Activated B cell treated with CpG ODN at 0.5 μM for 24 hours (primary cell): Measurements from ENCODE around the gene SCGB1D4. TPM values are rescaled to one million over a fixed set of nuclear protein-coding genes. Genes with fewer than 3 reads are reported as not detected.

Experiments used
- ATAC-seq: fragments of 200-7000 bp; cut with Tn5 transposase; one replicate; pipeline ENCODE4 v1.10.0; 2021; ENCODE audit warnings: low read depth, mild to moderate bottlenecking, moderate library complexity
- CTCF ChIA-PET: fragments of 350-600 bp; sonication (Branson Sonifier 250); formaldehyde crosslinking; loops from one replicate; lab custom pipeline; 2021; ENCODE audit warnings: antibody characterized with exemption; lab: Charles Lee
- POLR2A ChIA-PET: fragments of 350-600 bp; sonication (Branson Sonifier 250); formaldehyde crosslinking; loops from one replicate; lab custom pipeline; 2021; ENCODE audit warnings: antibody characterized with exemption; lab: Charles Lee
- DNase-seq: peaks from one replicate; pipeline ENCODE4 v3.0.0; 2022
- H3K27ac Mint-ChIP-seq: one replicate; pipeline ENCODE4 v1.8.0; 2020; ENCODE audit warnings: mixed read lengths
- H3K27me3 Mint-ChIP-seq: one replicate; pipeline ENCODE4 v1.8.0; 2021; ENCODE audit warnings: mixed read lengths
- H3K36me3 Mint-ChIP-seq: one replicate; pipeline ENCODE4 v1.8.0; 2021; ENCODE audit warnings: low read depth, mixed read lengths
- H3K4me1 Mint-ChIP-seq: one replicate; pipeline ENCODE4 v1.8.0; 2021; ENCODE audit warnings: mixed read lengths
- H3K4me3 Mint-ChIP-seq: one replicate; pipeline ENCODE4 v1.8.0; 2020; ENCODE audit warnings: mild to moderate bottlenecking, mixed read lengths
- H3K9me3 Mint-ChIP-seq: one replicate; pipeline ENCODE4 v1.8.0; 2020; ENCODE audit warnings: mixed read lengths
- CTCF ChIP-seq: fragments of 200-600 bp; IDR thresholded peaks from one replicate; pipeline ENCODE4 v1.8.0; 2022; ENCODE audit warnings: antibody characterized with exemption, mild to moderate bottlenecking
- intact Hi-C: fragments of 100-400 bp; cut with micrococcal nuclease; formaldehyde crosslinking; loops from one replicate; pipeline ENCODE4 v1.15.1; 2024
- total RNA-seq: library from RNA; stranded (reverse); gene quantifications from 2 replicates; pipeline ENCODE4 v1.2.3, GENCODE V29; 2022

The SCGB1D4 gene
- total RNA-seq, 1 donor from 2014 or later: not detected

GRCh38 chr11:62273284-62273683, 25.6 kb downstream of the SCGB1D4 start:
- intact Hi-C loops: no loop called here
- CTCF ChIA-PET: no interaction called here
- no peaks in the 10 kb centered on the region for H3K36me3 Mint-ChIP-seq

GRCh38 chr11:62269654-62270278, 29.1 kb downstream of the SCGB1D4 start, which contains the start of gene SCGB2A2:
TSS of gene SCGB2A2 (plus strand) at chr11:62270158. CDS start at chr11:62270217, 59 bp downstream.
- no peak within 1 kb of the TSS for H3K27ac Mint-ChIP-seq
- H3K9me3 Mint-ChIP-seq: no peaks in the 10 kb centered on the region
- H3K4me3 Mint-ChIP-seq: no peak within 1 kb of the TSS
- POLR2A ChIA-PET: no interaction called here
- CTCF ChIA-PET: no interaction called here
- intact Hi-C loops: no loop called here
- peaks cover 18% of the 10 kb centered on the region for H3K27me3 Mint-ChIP-seq
- no peak for DNase-seq
- no peak for TF ChIP-seq CTCF
- ATAC-seq: no peak
- no peaks in the 10 kb centered on the region for H3K36me3 Mint-ChIP-seq
- H3K4me1 Mint-ChIP-seq: no peaks in the 10 kb centered on the region

More at GRCh38 chr11:62273284-62273683, 25.6 kb downstream of the SCGB1D4 start:
- no peaks in the 10 kb centered on the region for H3K9me3 Mint-ChIP-seq
- H3K4me3 Mint-ChIP-seq: no peak overlapping the region
- no peak overlapping the region for H3K27ac Mint-ChIP-seq
- TF ChIP-seq CTCF: no peak
- DNase-seq: no peak
- POLR2A ChIA-PET: no interaction called here
- no peaks in the 10 kb centered on the region for H3K4me1 Mint-ChIP-seq
- peaks cover 11% of the 10 kb centered on the region for H3K27me3 Mint-ChIP-seq
- no peak for ATAC-seq

GRCh38 chr11:62267576-62267975, 31.3 kb downstream of the SCGB1D4 start:
- intact Hi-C loops: no loop called here
- Mint-ChIP-seq H3K27me3 (peaks cover 17% of the 10 kb centered on the region), H3K36me3 (no peaks in the 10 kb centered on the region), H3K4me1 (no peaks in the 10 kb centered on the region), H3K27ac (no peak overlapping the region), H3K4me3 (no peak overlapping the region), H3K9me3 (no peaks in the 10 kb centered on the region)
- TF ChIP-seq CTCF: no peak
- CTCF ChIA-PET: no interaction called here
- ATAC-seq (no peak), DNase-seq (no peak)
- POLR2A ChIA-PET: no interaction called here

GRCh38 chr11:62267050-62267449, 31.8 kb downstream of the SCGB1D4 start:
- intact Hi-C loops: no loop called here
- H3K4me3 Mint-ChIP-seq: no peak overlapping the region
- DNase-seq: no peak
- H3K27ac Mint-ChIP-seq: no peak overlapping the region
- no peaks in the 10 kb centered on the region for H3K36me3 Mint-ChIP-seq
- no peaks in the 10 kb centered on the region for H3K9me3 Mint-ChIP-seq
- no peaks in the 10 kb centered on the region for H3K4me1 Mint-ChIP-seq
- CTCF ChIA-PET: no interaction called here
- POLR2A ChIA-PET: no interaction called here
- TF ChIP-seq CTCF: no peak
- ATAC-seq: no peak
- H3K27me3 Mint-ChIP-seq: peaks cover 17% of the 10 kb centered on the region

GRCh38 chr11:62266558-62266957, 32.3 kb downstream of the SCGB1D4 start:
- Mint-ChIP-seq H3K27ac (no peak overlapping the region), H3K4me1 (no peaks in the 10 kb centered on the region), H3K27me3 (peaks cover 15% of the 10 kb centered on the region), H3K36me3 (no peaks in the 10 kb centered on the region), H3K4me3 (no peak overlapping the region), H3K9me3 (no peaks in the 10 kb centered on the region)
- no peak for DNase-seq
- no peak for TF ChIP-seq CTCF
- ChIA-PET POLR2A (interaction anchor here (0.5 kb wide), 1 partner anchor 461 kb away, joined by 4 read pairs; no protein-coding TSS in a partner anchor), CTCF (no interaction called here)
- ATAC-seq: no peak
- intact Hi-C loops: no loop called here
